Psoas muscle (tissue), 8 donors: Measurements from ENCODE around the gene AOPEP. TPM values are rescaled to one million over a fixed set of nuclear protein-coding genes. Genes with fewer than 3 reads are reported as not detected.

Source experiments
- ATAC-seq, 4 donors: fragments of 200-7000 bp; cut with Tn5 transposase; one replicate each; pipeline ENCODE4 v1.9.1; 2020; ENCODE audit warnings: moderate library complexity in 3 of 4, mild to moderate bottlenecking in 2 of 4
- DNase-seq, 2 donors: peaks; one replicate each; pipeline ENCODE4 v3.0.0-alpha.2; 2020
- H3K27ac ChIP-seq: fragments of 200-600 bp; one replicate; pipeline ENCODE4 v1.8.0; 2022
- H3K27me3 ChIP-seq, 3 donors: fragments of 200-600 bp in 1 of 3; one replicate each; pipeline versions ENCODE4 v1.6.1 to v1.8.0; 2013 to 2022; ENCODE audit warnings: low read length in 2 of 3, mild to moderate bottlenecking in 2 of 3, moderate library complexity in 1 of 3; ENCODE audit not compliant: insufficient read depth in 3 of 3
- H3K36me3 ChIP-seq, 2 donors: fragments of 200-600 bp in 1 of 2; one replicate each; pipeline versions ENCODE4 v1.6.1 to v1.8.0; 2013 to 2022; ENCODE audit warnings: low read depth in 1 of 2, mild to moderate bottlenecking in 1 of 2, moderate library complexity in 1 of 2; ENCODE audit not compliant: insufficient read depth in 1 of 2
- H3K4me1 ChIP-seq: fragments of 200-600 bp; one replicate; pipeline ENCODE4 v1.8.0; 2022
- H3K4me3 ChIP-seq: fragments of 200-600 bp; one replicate; pipeline ENCODE4 v1.8.0; 2022; ENCODE audit warnings: mild to moderate bottlenecking
- H3K9me3 ChIP-seq: fragments of 200-600 bp; one replicate; pipeline ENCODE4 v1.8.0; 2022
- CTCF ChIP-seq: fragments of 200-600 bp; IDR thresholded peaks from one replicate; pipeline ENCODE4 v1.8.0; 2022; ENCODE audit warnings: antibody characterized with exemption
- WGBS, 3 donors: extraction: QIAGEN DNeasy Blood & Tissue Kit; methylation state at CpG; one replicate each; pipeline versions ENCODE4 v1.1.6 to v1.1.7; 2013; 5-methylcytosine and 5-hydroxymethylcytosine counted together
- intact Hi-C, 2 donors: fragments of 100-400 bp; cut with DNase I; formaldehyde crosslinking; loops; one replicate each; pipeline versions ENCODE4 v1.11.0 to v1.14.2; 2022
- polyA plus RNA-seq, 3 donors: library from polyadenylated mRNA; stranded (reverse); fragments of 200-250 nt; gene quantifications; one replicate each; pipeline ENCODE4 v1.2.3, GENCODE V29; 2013
- total RNA-seq, 4 donors: library from RNA; stranded (reverse); fragmentation: NEBNext Ultra II Directional in 2 of 4; extraction: Animal tissue kit (Norgen Biotek cat#: 25700) in 2 of 4; gene quantifications; one replicate each; pipeline versions ENCODE4 v1.2.1 to v1.2.4, GENCODE V29; 2021 to 2023
- donor health status: healthy with polysubstance abuse.
- donor health status: DM: no; HTN: no; CAD: no; lungs with moderate emphysema.
- donor health status: Bipolar disorder and iron deficiency.
- donor health status: healthy.
- donor health status: DM: yes; HTN: yes; CAD: no.
- donor health status: DM: no; HTN: no; CAD: no.
- donor health status: DM: no; HTN: no; CAD: no.
- donor health status: DM: yes; HTN: yes; CAD: no.

Gene AOPEP
- total and polyA plus RNA-seq, 7 donors: 46.4 to 96.9 (median 78.6) TPM

- H3K4me3 ChIP-seq: no peak overlapping the region
- no peak for DNase-seq
- intact Hi-C loops: loop anchor here in 1 of 2 donors (5.0 kb wide), 1 partner anchor 36 kb away; no protein-coding TSS in a partner anchor
- H3K27ac ChIP-seq: peak overlapping the region; percentile 30
- TF ChIP-seq CTCF: no peak
- H3K9me3 ChIP-seq: no peaks in the 10 kb centered on the region
- no peaks in the 10 kb centered on the region for H3K4me1 ChIP-seq
- WGBS, 3 donors: 84 to 88% (median 84%) methylated on average over 3 of the region's 3 CpGs
- no peaks in the 10 kb centered on the region for H3K36me3 ChIP-seq
- no peaks in the 10 kb centered on the region for H3K27me3 ChIP-seq
- ATAC-seq: no peak
Measured at GRCh38 chr9:94931036-94931633, 204.6 kb downstream of the AOPEP start.

- no peak overlapping the region for H3K4me3 ChIP-seq
- H3K27ac ChIP-seq: peak overlapping the region; percentile 30
- no peaks in the 10 kb centered on the region for H3K36me3 ChIP-seq
- ATAC-seq (no peak), DNase-seq (no peak)
- peaks cover 3% of the 10 kb centered on the region for H3K4me1 ChIP-seq
- no peaks in the 10 kb centered on the region for H3K9me3 ChIP-seq
- intact Hi-C loops: loop anchor here in 1 of 2 donors (5.0 kb wide), 1 partner anchor 36 kb away; no protein-coding TSS in a partner anchor
- WGBS, 3 donors: 93 to 96% (median 94%) methylated on average over 5 of the region's 5 CpGs
- H3K27me3 ChIP-seq: no peaks in the 10 kb centered on the region
- no peak for TF ChIP-seq CTCF
Measured at GRCh38 chr9:94931740-94932139, 205.2 kb downstream of the AOPEP start.

DNA sequence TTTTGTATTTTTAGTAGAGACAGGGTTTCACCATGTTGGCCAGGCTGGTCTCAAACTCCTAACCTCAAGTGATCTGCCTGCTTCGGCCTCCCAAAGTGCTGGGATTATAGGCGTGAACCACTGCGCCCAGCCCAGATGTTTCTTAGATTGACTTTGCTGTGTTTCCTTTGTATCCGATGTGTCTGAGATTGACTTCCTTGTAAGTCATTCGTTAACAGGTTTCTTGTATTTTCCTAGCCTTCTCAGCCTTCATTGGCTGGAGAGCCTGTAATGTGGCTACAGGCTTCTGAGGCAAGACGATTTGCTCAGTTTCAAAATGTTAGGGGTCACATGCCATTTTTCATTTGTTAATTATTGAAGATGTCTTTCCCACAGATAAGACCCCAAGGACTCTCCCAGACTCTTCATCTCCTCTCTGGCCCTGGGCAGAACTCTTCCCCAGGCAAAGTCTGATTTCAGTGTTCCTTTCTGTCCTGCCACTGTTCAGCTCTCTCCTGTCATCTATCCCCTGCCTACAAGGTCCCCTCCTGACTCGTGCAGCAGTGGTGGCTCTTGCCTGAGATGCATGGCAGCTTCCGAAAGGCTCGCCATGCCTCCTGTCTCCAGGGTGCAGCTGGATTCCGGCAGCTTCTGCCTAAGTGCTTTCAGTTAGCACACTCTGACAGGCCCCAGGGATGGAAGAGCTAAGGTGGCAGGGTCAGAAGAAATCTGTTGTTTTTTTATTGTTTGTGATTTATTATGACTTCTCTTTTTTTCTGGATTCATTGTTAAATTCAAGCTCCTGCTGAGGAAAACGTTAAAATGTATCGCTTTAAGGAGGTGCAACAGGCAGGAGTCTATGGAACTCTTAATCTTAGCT, 206.4 kb downstream of the AOPEP start:
- H3K9me3 ChIP-seq: no peaks in the 10 kb centered on the region
- intact Hi-C loops: loop anchor here in 1 of 2 donors (5.0 kb wide), 1 partner anchor 34 kb away; no protein-coding TSS in a partner anchor
- H3K27me3 ChIP-seq: no peaks in the 10 kb centered on the region
- DNase-seq (no peak), ATAC-seq (no peak)
- peak overlapping the region; percentile 36 for H3K27ac ChIP-seq
- WGBS, 3 donors: 77 to 81% (median 81%) methylated on average over 12 of the region's 12 CpGs
- H3K4me1 ChIP-seq: peaks cover 15% of the 10 kb centered on the region
- TF ChIP-seq CTCF: no peak
- H3K4me3 ChIP-seq: no peak overlapping the region
- H3K36me3 ChIP-seq: no peaks in the 10 kb centered on the region

DNA sequence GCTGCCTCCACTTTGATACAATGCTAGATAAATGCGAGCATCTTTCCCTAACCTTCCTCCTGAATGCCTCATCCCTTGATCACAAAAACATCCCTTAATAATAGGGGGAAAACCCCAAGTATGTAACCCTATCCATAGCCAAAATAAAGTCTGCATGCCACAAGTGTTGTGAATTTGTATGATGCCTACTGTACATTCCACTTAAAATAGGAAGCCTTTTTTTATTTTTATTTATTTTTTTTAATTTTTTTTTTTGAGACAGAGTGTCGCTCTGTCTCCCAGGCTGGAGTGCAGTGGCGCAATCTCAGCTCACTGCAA, 207.0 kb downstream of the AOPEP start:
- no peak for TF ChIP-seq CTCF
- ATAC-seq (no peak), DNase-seq (no peak)
- Histone ChIP-seq H3K36me3 (no peaks in the 10 kb centered on the region), H3K27ac (peak overlapping the region; percentile 36), H3K27me3 (no peaks in the 10 kb centered on the region), H3K4me1 (peaks cover 20% of the 10 kb centered on the region), H3K9me3 (no peaks in the 10 kb centered on the region), H3K4me3 (no peak overlapping the region)
- 96 to 97% (median 96%) methylated on average over 3 of the region's 3 CpGs for WGBS, 3 donors
- intact Hi-C loops: loop anchor here in 1 of 2 donors (5.0 kb wide), 1 partner anchor 34 kb away; no protein-coding TSS in a partner anchor
